Spleen (tissue), 11 donors: ENCODE results near the gene GLIS1. TPM values are rescaled to one million over a fixed set of nuclear protein-coding genes. Genes with fewer than 3 reads are reported as not detected.
A peak's percentile ranks its signal among the peaks of the same experiment; 100 is the strongest.

Source experiments
- DNase-seq: peaks from one replicate; pipeline ENCODE4 v3.0.0-alpha.2; 2020
- H3K27ac ChIP-seq, 8 donors: fragments of 200-600 bp; sonication (generic) in 7 of 8; 1 replicate in 4 of 8; 2 replicates in 4 of 8; pipeline versions ENCODE4 v1.5.0 to v1.8.0; 2016 to 2021; ENCODE audit warnings: inconsistent platforms in 4 of 8, mild to moderate bottlenecking in 4 of 8, moderate library complexity in 1 of 8
- H3K27me3 ChIP-seq, 7 donors: fragments of 200-600 bp; sonication (generic) in 6 of 7; replicated peaks in 1 of 7; 1 replicate in 4 of 7; 2 replicates in 3 of 7; pipeline versions ENCODE4 v1.5.0 to v1.8.0; 2016 to 2021; ENCODE audit warnings: inconsistent platforms in 3 of 7, mild to moderate bottlenecking in 1 of 7
- H3K36me3 ChIP-seq, 6 donors: fragments of 200-600 bp; sonication (generic) in 5 of 6; 1 replicate in 4 of 6; 2 replicates in 2 of 6; pipeline versions ENCODE4 v1.5.0 to v1.8.0; 2016 to 2021; ENCODE audit warnings: inconsistent platforms in 2 of 6
- H3K4me1 ChIP-seq, 6 donors: fragments of 200-600 bp; sonication (generic) in 5 of 6; 1 replicate in 3 of 6; 2 replicates in 3 of 6; pipeline versions ENCODE4 v1.5.0 to v1.8.0; 2016 to 2021; ENCODE audit warnings: inconsistent platforms in 3 of 6
- H3K4me3 ChIP-seq, 8 donors: fragments of 200-600 bp; sonication (generic) in 7 of 8; 1 replicate in 4 of 8; 2 replicates in 4 of 8; pipeline versions ENCODE4 v1.5.0 to v1.8.0; 2016 to 2021; ENCODE audit warnings: inconsistent platforms in 4 of 8, mild to moderate bottlenecking in 4 of 8, moderate library complexity in 2 of 8
- H3K9me3 ChIP-seq, 8 donors: fragments of 200-600 bp; sonication (generic) in 7 of 8; 1 replicate in 4 of 8; 2 replicates in 4 of 8; pipeline versions ENCODE4 v1.5.0 to v1.8.0; 2016 to 2021; ENCODE audit warnings: inconsistent platforms in 4 of 8
- CTCF ChIP-seq, 11 experiments: fragments of 200-600 bp in 7 of 11; fragments of 450-650 bp in 4 of 11; sonication (generic) in 4 of 11; IDR thresholded peaks in 8 of 11; conservative IDR thresholded peaks in 3 of 11; 1 replicate in 7 of 11; 2 replicates in 4 of 11; pipeline versions ENCODE4 v1.4.0 to v1.8.0; 2016 to 2021; ENCODE audit warnings: antibody characterized with exemption in 11 of 11, inconsistent platforms in 4 of 11, mild to moderate bottlenecking in 1 of 11
- POLR2A ChIP-seq, 3 donors: fragments of 450-650 bp; IDR thresholded peaks; one replicate each; pipeline ENCODE4 v1.5.1; 2017; ENCODE audit warnings: antibody characterized with exemption in 3 of 3, mild to moderate bottlenecking in 1 of 3
- POLR2AphosphoS5 ChIP-seq, 3 donors: sonication (generic); formaldehyde crosslinking; IDR thresholded peaks; one replicate each; pipeline ENCODE4 v1.5.1; 2017; ENCODE audit warnings: antibody characterized with exemption in 3 of 3
- WGBS, 5 donors: extraction: QIAGEN DNeasy Blood & Tissue Kit in 3 of 5; methylation state at CpG; one replicate each; pipeline versions ENCODE4 v1.1.5 to v1.1.7; 2013 to 2018; 5-methylcytosine and 5-hydroxymethylcytosine counted together
- intact Hi-C: fragments of 100-400 bp; cut with DNase I; formaldehyde crosslinking; loops from one replicate; pipeline ENCODE4 v1.15.0; 2023; ENCODE audit warnings: low total_unique reads
- polyA plus RNA-seq, 3 donors: library from polyadenylated mRNA; stranded (reverse); fragments of 200-250 nt; gene quantifications; one replicate each; pipeline ENCODE4 v1.2.1, GENCODE V29; 2013
- total RNA-seq, 7 donors: library from RNA; depleted of rRNA in 3 of 7; stranded (reverse); fragments of >200 nt in 3 of 7; fragmentation: NEBNext Ultra II Directional in 4 of 7; extraction: Animal tissue kit (Norgen Biotek cat#: 25700) in 4 of 7; gene quantifications; one replicate each; pipeline versions ENCODE4 v1.1.0 to v1.2.1, GENCODE V29; 2016 to 2021
- donor health status: healthy with polysubstance abuse.
- donor health status: DM: no; HTN: no; CAD: no; lungs with moderate emphysema.
- donor health status: DM: no; HTN: no; CAD: no.
- donor health status: Bipolar disorder and iron deficiency.
- donor health status: healthy.
- donor health status: DM: no; HTN: no; CAD: no.
- donor health status: DM: yes; HTN: yes; CAD: no.

Gene GLIS1
- total and polyA plus RNA-seq, 10 donors: 0.04 to 0.39 (median 0.26) TPM; not detected in 5

- TF ChIP-seq POLR2A (IDR thresholded peaks at IDR 0.05) (no peak), POLR2AphosphoS5 (IDR thresholded peaks at IDR 0.05) (no peak), CTCF (IDR thresholded peaks at IDR 0.05 in 8 of 11, conservative IDR thresholded peaks at IDR 0.05 in 3 of 11) (no peak)
- Histone ChIP-seq H3K4me3 (no peak overlapping the region), H3K36me3 (no peaks in the 10 kb centered on the region), H3K9me3 (no peaks in the 10 kb centered on the region), H3K27me3 (peaks cover 0 to 4% (median 0%) of the 10 kb centered on the region in 7 donors), H3K4me1 (no peaks in the 10 kb centered on the region), H3K27ac (no peak overlapping the region)
- intact Hi-C loops: no loop called here
- WGBS, 5 donors: 91 to 99% (median 95%) methylated on average over 7 of the region's 7 CpGs
- peak; percentile 22 for DNase-seq
Observed at GRCh38 chr1:53619367-53620060, 119.5 kb downstream of the GLIS1 start.

GRCh38 chr1:53618500-53619366 is 120.2 kb downstream of the GLIS1 start:
- H3K36me3 ChIP-seq: no peaks in the 10 kb centered on the region
- 63 to 88% (median 74%) methylated on average over 4 of the region's 4 CpGs for WGBS, 5 donors
- no peak overlapping the region for H3K27ac ChIP-seq
- peaks cover 0 to 4% (median 0%) of the 10 kb centered on the region in 7 donors for H3K27me3 ChIP-seq
- peak; percentile 53 for DNase-seq
- intact Hi-C loops: no loop called here
- H3K9me3 ChIP-seq: no peaks in the 10 kb centered on the region
- no peaks in the 10 kb centered on the region for H3K4me1 ChIP-seq
- H3K4me3 ChIP-seq: no peak overlapping the region
- TF ChIP-seq POLR2AphosphoS5 (IDR thresholded peaks at IDR 0.05) (no peak), CTCF (IDR thresholded peaks at IDR 0.05 in 8 of 11, conservative IDR thresholded peaks at IDR 0.05 in 3 of 11) (no peak), POLR2A (IDR thresholded peaks at IDR 0.05) (no peak)

- Histone ChIP-seq H3K27ac (no peak overlapping the region), H3K4me3 (no peak overlapping the region), H3K4me1 (no peaks in the 10 kb centered on the region), H3K27me3 (peaks cover 0 to 4% (median 0%) of the 10 kb centered on the region in 7 donors), H3K36me3 (no peaks in the 10 kb centered on the region), H3K9me3 (no peaks in the 10 kb centered on the region)
- intact Hi-C loops: no loop called here
- 92 to 96% (median 96%) methylated on average over 4 of the region's 4 CpGs for WGBS, 5 donors
- DNase-seq: peak; percentile 54
- TF ChIP-seq CTCF (IDR thresholded peaks at IDR 0.05 in 8 of 11, conservative IDR thresholded peaks at IDR 0.05 in 3 of 11) (no peak), POLR2A (IDR thresholded peaks at IDR 0.05) (no peak), POLR2AphosphoS5 (IDR thresholded peaks at IDR 0.05) (no peak)
Observed at GRCh38 chr1:53617851-53618499, 121.0 kb downstream of the GLIS1 start.
